ENCODE results near the gene ZNF385B. TPM values are rescaled to one million over a fixed set of nuclear protein-coding genes. Genes with fewer than 3 reads are reported as not detected.

Gene ZNF385B
- total RNA-seq, 4 donors from 2014 or later, result 0.41 to 3.3 TPM; not detected in 2

DNA sequence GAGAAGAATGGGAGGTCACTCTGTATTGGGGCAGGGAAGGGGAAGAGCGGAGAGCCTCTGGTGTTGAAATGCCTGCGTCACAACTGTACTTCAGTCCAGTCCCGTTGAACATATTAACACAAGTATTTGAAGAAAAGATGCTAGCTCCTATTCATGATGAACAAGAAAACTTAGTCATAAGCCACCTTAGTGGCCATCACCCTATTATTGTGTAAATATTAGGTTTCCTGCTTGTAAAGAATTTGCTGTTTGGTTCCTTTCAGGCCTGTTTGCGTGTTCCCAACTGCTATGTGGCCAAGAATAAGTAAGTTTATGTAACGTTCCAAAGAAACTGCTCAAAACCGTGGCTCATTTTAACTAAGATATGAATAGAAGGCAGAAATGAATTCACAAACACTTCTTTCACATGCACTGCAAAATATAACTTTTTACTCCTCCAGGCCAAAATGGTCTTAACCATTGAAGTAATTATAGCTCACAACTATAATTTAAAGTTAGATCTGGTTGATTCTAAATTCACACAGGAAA lies 204.3 kb downstream of the ZNF385B start:
- Histone ChIP-seq H3K4me1 (no peaks in the 10 kb centered on the region), H3K4me3 (no peak overlapping the region), H3K9me3 (no peaks in the 10 kb centered on the region), H3K27me3 (no peaks in the 10 kb centered on the region), H3K27ac (no peak overlapping the region), H3K36me3 (no peaks in the 10 kb centered on the region)
- TF ChIP-seq POLR2A (IDR thresholded peaks at IDR 0.05) (no peak), CTCF (IDR thresholded peaks at IDR 0.05) (no peak)
- intact Hi-C loops (cut with DNase I; ENCODE audit: low total_unique reads), result no loop called here
- no peak for DNase-seq

DNA sequence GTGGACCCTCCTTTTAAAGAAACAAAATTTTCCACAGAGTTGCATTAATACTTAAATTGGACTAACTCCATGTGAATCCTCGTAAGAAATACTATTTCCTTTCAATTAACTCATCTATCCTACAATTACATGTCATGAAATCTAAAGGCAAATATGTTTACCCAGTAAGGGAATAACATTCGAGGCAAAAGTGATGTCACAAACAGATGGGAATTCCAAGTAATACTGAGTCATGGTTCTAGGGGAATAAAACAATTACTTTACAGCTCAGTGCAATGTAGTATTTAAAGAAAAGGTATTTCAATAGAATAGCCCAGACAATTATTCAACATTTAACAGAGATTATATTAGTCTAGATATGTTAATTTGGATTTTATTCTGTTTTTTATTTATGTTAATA lies 205.8 kb downstream of the ZNF385B start:
- DNase-seq, result no peak
- Histone ChIP-seq H3K36me3 (no peaks in the 10 kb centered on the region), H3K27me3 (no peaks in the 10 kb centered on the region), H3K4me1 (no peaks in the 10 kb centered on the region), H3K4me3 (no peak overlapping the region), H3K9me3 (no peaks in the 10 kb centered on the region), H3K27ac (no peak overlapping the region)
- TF ChIP-seq POLR2A (IDR thresholded peaks at IDR 0.05), result no peak
- TF ChIP-seq CTCF (IDR thresholded peaks at IDR 0.05), result no peak
- intact Hi-C loops (cut with DNase I; ENCODE audit: low total_unique reads), result no loop called here

GRCh38 chr2:179654806-179655205 lies 206.6 kb downstream of the ZNF385B start:
- no peaks in the 10 kb centered on the region for H3K4me1 ChIP-seq
- intact Hi-C loops (cut with DNase I; ENCODE audit: low total_unique reads), result no loop called here
- no peaks in the 10 kb centered on the region for H3K36me3 ChIP-seq
- TF ChIP-seq CTCF (IDR thresholded peaks at IDR 0.05), result no peak
- no peak for TF ChIP-seq POLR2A (IDR thresholded peaks at IDR 0.05)
- no peak overlapping the region for H3K4me3 ChIP-seq
- no peak overlapping the region for H3K27ac ChIP-seq
- DNase-seq, result no peak
- no peaks in the 10 kb centered on the region for H3K27me3 ChIP-seq
- H3K9me3 ChIP-seq, result no peaks in the 10 kb centered on the region

DNA sequence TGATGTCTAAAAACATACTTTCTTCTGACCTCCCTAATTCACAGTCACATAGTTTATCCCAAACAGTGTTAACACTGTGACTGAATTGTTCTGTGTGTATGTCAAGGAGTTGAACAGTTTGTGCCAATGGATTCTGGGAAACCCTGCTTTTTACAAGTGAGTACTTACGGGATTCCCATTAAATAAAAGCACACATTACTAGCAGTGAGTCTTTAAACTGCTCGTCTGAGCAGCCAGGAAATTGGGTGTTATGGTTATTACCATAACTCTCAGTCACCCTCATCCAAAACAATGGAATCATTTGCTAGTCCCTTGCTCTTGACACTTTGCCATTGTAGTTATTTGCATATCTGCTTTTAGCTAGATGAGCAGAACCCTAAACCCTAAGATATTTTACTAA lies 209.1 kb downstream of the ZNF385B start:
- intact Hi-C loops (cut with DNase I; ENCODE audit: low total_unique reads), result no loop called here
- H3K27me3 ChIP-seq, result no peaks in the 10 kb centered on the region
- no peaks in the 10 kb centered on the region for H3K9me3 ChIP-seq
- DNase-seq, result no peak
- no peak overlapping the region for H3K4me3 ChIP-seq
- H3K4me1 ChIP-seq, result no peaks in the 10 kb centered on the region
- no peak overlapping the region for H3K27ac ChIP-seq
- H3K36me3 ChIP-seq, result no peaks in the 10 kb centered on the region
- TF ChIP-seq CTCF (IDR thresholded peaks at IDR 0.05), result no peak
- no peak for TF ChIP-seq POLR2A (IDR thresholded peaks at IDR 0.05)

DNA sequence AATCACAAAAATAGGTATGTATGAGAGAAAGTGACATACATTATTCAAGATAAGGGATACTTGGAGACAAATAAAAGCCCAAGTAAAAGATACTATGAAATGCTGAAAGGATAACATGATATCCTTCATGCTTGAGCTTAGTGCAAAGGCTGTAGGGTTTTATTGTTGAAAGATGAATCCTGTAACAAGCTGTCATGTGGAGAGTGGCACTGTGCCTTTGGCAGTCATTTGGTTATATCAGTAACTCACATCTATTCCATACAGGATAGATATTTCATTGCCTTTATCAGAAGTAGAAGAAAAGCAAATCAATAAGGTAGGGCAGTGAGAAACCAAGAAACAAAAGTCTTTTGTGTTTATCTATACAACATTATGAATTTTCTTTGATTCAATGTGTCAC lies 211.0 kb downstream of the ZNF385B start:
- no peak for DNase-seq

More for the DNA sequence above, 211.0 kb downstream of the ZNF385B start:
- no peaks in the 10 kb centered on the region for H3K36me3 ChIP-seq
- TF ChIP-seq POLR2A (IDR thresholded peaks at IDR 0.05), result no peak
- H3K27me3 ChIP-seq, result no peaks in the 10 kb centered on the region
- no peak overlapping the region for H3K27ac ChIP-seq
- intact Hi-C loops (cut with DNase I; ENCODE audit: low total_unique reads), result no loop called here
- H3K4me1 ChIP-seq, result no peaks in the 10 kb centered on the region
- H3K9me3 ChIP-seq, result no peaks in the 10 kb centered on the region
- no peak overlapping the region for H3K4me3 ChIP-seq

Data from uterus (tissue), 4 donors.